HepG2 (cell line): ENCODE measurements around the gene PPP2R1B. TPM values are rescaled to one million over a fixed set of nuclear protein-coding genes. Genes with fewer than 3 reads are reported as not detected.

ENCODE experiments used
- ATAC-seq: fragments of 200-7000 bp; cut with Tn5 transposase; 3 replicates; pipeline ENCODE4 v1.9.1; 2020; ENCODE audit warnings: mild to moderate bottlenecking, moderate library complexity
- BruUV-seq: library from RNA; stranded (reverse); fragments of 400-500 nt; replicated peaks from 2 replicates; lab custom pipeline; 2021; lab: Mats Ljungman, UMichigan
- CTCF ChIA-PET: fragments of 300-600 bp; formaldehyde crosslinking; extraction: SDS; loops from one replicate; lab custom pipeline; 2021; ENCODE audit warnings: low total read pairs, inconsistent platforms, low intra/inter-chr PET ratio; lab: Yijun Ruan, JAX
- POLR2A ChIA-PET: fragments of 350-600 bp; sonication (Branson Sonifier 250); formaldehyde crosslinking; loops from one replicate; lab custom pipeline; 2020; ENCODE audit warnings: antibody characterized with exemption, inconsistent platforms; lab: Yijun Ruan, JAX
- DNase-seq: peaks from one replicate; pipeline ENCODE4 v3.0.0-alpha.2; 2015; ENCODE audit warnings: low spot score
- FAIRE-seq: peaks from 3 replicates; lab custom pipeline; 2011; peaks lifted over from hg19 to GRCh38; lab: Jason Lieb, UNC
- H2AFZ ChIP-seq: one replicate; pipeline ENCODE4 v1.6.1; 2011; ENCODE audit warnings: low read length, inconsistent platforms
- H3K27ac ChIP-seq: fragments of 300-600 bp; 3 replicates; pipeline ENCODE4 v1.8.0; 2011; ENCODE audit warnings: mixed run types, mild to moderate bottlenecking, mixed read lengths, low read length, inconsistent platforms; ENCODE audit not compliant: insufficient read depth; ENCODE audit errors: extremely low read length
- H3K27me3 ChIP-seq, 2 experiments: fragments of 200-600 bp in 1 of 2; 2 replicates in 1 of 2; 3 replicates in 1 of 2; pipeline versions ENCODE4 v1.6.0 to v1.8.0; 2011; ENCODE audit warnings: low read length in 2 of 2, mild to moderate bottlenecking in 2 of 2, moderate library complexity in 2 of 2, inconsistent platforms in 1 of 2; ENCODE audit not compliant: insufficient read depth in 2 of 2, control insufficient read depth in 1 of 2
- H3K36me3 ChIP-seq, 2 experiments: fragments of 200-600 bp in 1 of 2; replicated peaks in 1 of 2; 2 replicates in 1 of 2; 3 replicates in 1 of 2; pipeline versions ENCODE4 v1.5.1 to v1.8.0; 2011; ENCODE audit warnings: low read length in 2 of 2, inconsistent platforms in 1 of 2; ENCODE audit not compliant: insufficient read depth in 2 of 2, control insufficient read depth in 1 of 2
- H3K4me1 ChIP-seq: 2 replicates; pipeline ENCODE4 v1.5.1; 2012; ENCODE audit warnings: low read length, inconsistent platforms; ENCODE audit not compliant: insufficient read depth
- H3K4me2 ChIP-seq: 2 replicates; pipeline ENCODE4 v1.6.0; 2011; ENCODE audit warnings: low read depth, low read length, inconsistent platforms
- H3K4me3 ChIP-seq, 3 experiments: fragments of 200-600 bp in 1 of 3; sonication (generic), shearing (Covaris generic) in 1 of 3; replicated peaks in 1 of 3; 2 replicates each; pipeline ENCODE4 v1.5.1; 2011 to 2016; ENCODE audit warnings: low read length in 3 of 3, inconsistent platforms in 2 of 3, low read depth in 2 of 3, mild to moderate bottlenecking in 2 of 3, control low read depth in 1 of 3, mixed read lengths in 1 of 3; ENCODE audit not compliant: insufficient read depth in 1 of 3
- H3K79me2 ChIP-seq: one replicate; pipeline ENCODE4 v1.6.1; 2011; ENCODE audit warnings: low read length, inconsistent platforms; ENCODE audit not compliant: insufficient read depth
- H3K9ac ChIP-seq: 2 replicates; pipeline ENCODE4 v1.6.0; 2011; ENCODE audit warnings: mild to moderate bottlenecking, low read depth, low read length, inconsistent platforms; ENCODE audit not compliant: insufficient read depth
- H3K9me3 ChIP-seq: 2 replicates; pipeline ENCODE4 v1.5.1; 2012; ENCODE audit warnings: mild to moderate bottlenecking, low read length
- H4K20me1 ChIP-seq: 2 replicates; pipeline ENCODE4 v1.6.0; 2011; ENCODE audit warnings: inconsistent platforms, mild to moderate bottlenecking, low read length, moderate library complexity; ENCODE audit not compliant: insufficient read depth
- BRCA1 ChIP-seq: sonication (generic); formaldehyde crosslinking; IDR thresholded peaks from 2 replicates; pipeline ENCODE4 v1.4.0; 2020; ENCODE audit warnings: missing genetic modification reagents
- CENPT ChIP-seq: sonication (generic); formaldehyde crosslinking; IDR thresholded peaks from 2 replicates; pipeline ENCODE4 v1.8.0; 2022; ENCODE audit warnings: low read depth, mild to moderate bottlenecking, moderate library complexity, missing genetic modification reagents
- DMTF1 ChIP-seq: sonication (generic); formaldehyde crosslinking; IDR thresholded peaks from 2 replicates; pipeline ENCODE4 v1.4.0; 2020; ENCODE audit warnings: mild to moderate bottlenecking, missing genetic modification reagents
- EED ChIP-seq: sonication (generic); formaldehyde crosslinking; IDR thresholded peaks from 2 replicates; pipeline ENCODE4 v1.5.0; 2020; ENCODE audit warnings: mild to moderate bottlenecking, missing genetic modification reagents
- FOXC1 ChIP-seq: sonication (generic); formaldehyde crosslinking; IDR thresholded peaks from 2 replicates; pipeline ENCODE4 v1.8.0; 2022; ENCODE audit warnings: mild to moderate bottlenecking, missing genetic modification reagents, borderline replicate concordance
- KDM4B ChIP-seq: sonication (generic); formaldehyde crosslinking; IDR thresholded peaks from 2 replicates; pipeline ENCODE4 v1.4.0; 2020; ENCODE audit warnings: missing genetic modification reagents
- PHF8 ChIP-seq: sonication (generic); formaldehyde crosslinking; IDR thresholded peaks from 2 replicates; pipeline ENCODE4 v1.5.0; 2020; ENCODE audit warnings: missing genetic modification reagents
- PLRG1 ChIP-seq: fragments of 450-650 bp; conservative IDR thresholded peaks from 2 replicates; pipeline ENCODE4 v1.6.1; 2016
- SNAPC2 ChIP-seq: sonication (generic); formaldehyde crosslinking; IDR thresholded peaks from 2 replicates; pipeline ENCODE4 v1.8.1; 2022; ENCODE audit warnings: mild to moderate bottlenecking, missing genetic modification reagents
- SRY ChIP-seq: sonication (generic); formaldehyde crosslinking; IDR thresholded peaks from 2 replicates; pipeline ENCODE4 v1.8.0; 2022; ENCODE audit warnings: mild to moderate bottlenecking, missing genetic modification reagents
- WIZ ChIP-seq: sonication (generic); formaldehyde crosslinking; IDR thresholded peaks from 2 replicates; pipeline ENCODE4 v1.5.1; 2020; ENCODE audit warnings: mild to moderate bottlenecking, missing genetic modification reagents
- XBP1 ChIP-seq: sonication (generic); formaldehyde crosslinking; IDR thresholded peaks from 2 replicates; pipeline ENCODE4 v1.5.0; 2020; ENCODE audit warnings: missing genetic modification reagents
- ZBTB14 ChIP-seq: sonication (generic); formaldehyde crosslinking; IDR thresholded peaks from 2 replicates; pipeline ENCODE4 v1.4.0; 2020; ENCODE audit warnings: missing genetic modification reagents
- ZBTB20 ChIP-seq: sonication (generic); formaldehyde crosslinking; IDR thresholded peaks from 2 replicates; pipeline ENCODE4 v1.8.1; 2023; ENCODE audit warnings: missing genetic modification reagents, low read depth, mild to moderate bottlenecking, borderline replicate concordance
- ZNF317 ChIP-seq: sonication (generic); formaldehyde crosslinking; IDR thresholded peaks from 2 replicates; pipeline ENCODE4 v1.5.0; 2020; ENCODE audit warnings: mild to moderate bottlenecking, missing genetic modification reagents
- ZNF567 ChIP-seq: sonication (generic); formaldehyde crosslinking; IDR thresholded peaks from 2 replicates; pipeline ENCODE4 v1.8.1; 2023; ENCODE audit warnings: mild to moderate bottlenecking, missing genetic modification reagents, borderline replicate concordance
- ZNF766 ChIP-seq: sonication (generic); formaldehyde crosslinking; IDR thresholded peaks from 2 replicates; pipeline ENCODE4 v1.5.0; 2020; ENCODE audit warnings: missing genetic modification reagents, borderline replicate concordance
- WGBS: methylation state at CpG from one replicate; pipeline ENCODE4 v1.1.6; 2017; ENCODE audit warnings: low lambda C conversion rate; 5-methylcytosine and 5-hydroxymethylcytosine counted together
- in situ Hi-C: cut with HindIII; loops from 2 replicates; pipeline ENCODE4 v1.10.0; 2017; ENCODE audit warnings: low pct_unique_long_range_greater_than_20kb; ENCODE audit not compliant: extremely low pct_ligation_motif_present
- intact Hi-C: fragments of 100-400 bp; cut with micrococcal nuclease; formaldehyde crosslinking; loops from one replicate; pipeline ENCODE4 v1.10.0; 2022; ENCODE audit not compliant: unreplicated experiment
- polyA plus RNA-seq, 8 experiments: library from polyadenylated mRNA; depleted of rRNA in 3 of 8; stranded (reverse) in 7 of 8; unstranded in 1 of 8; fragments of >200 nt; fragmentation: Illumina TruSeq in 4 of 8; extraction: Trizol in 4 of 8; gene quantifications; 2 replicates each; pipeline versions ENCODE4 v1.2.1 to v1.2.3, GENCODE V29; 2011 to 2016; ENCODE audit warnings: low read depth in 4 of 8, missing spikeins in 1 of 8, mixed read lengths in 1 of 8; ENCODE audit not compliant: insufficient read depth in 1 of 8
- total RNA-seq, 5 experiments: library from RNA; depleted of rRNA; stranded (reverse); fragments of >200 nt; fragmentation: Illumina TruSeq; extraction: Trizol; gene quantifications; 2 replicates each; pipeline ENCODE4 v1.2.3, GENCODE V29; 2016; ENCODE audit warnings: low read depth in 1 of 5

Gene PPP2R1B
- total and polyA plus RNA-seq, 2 of the 13 experiments (the other 11 are each of a cell fraction or from before 2014, with no cell fraction given) = 22.1 to 56.8 TPM

- Histone ChIP-seq H3K4me1 (peaks cover 6% of the 10 kb centered on the region), H3K4me2 (no peak overlapping the region), H4K20me1 (no peaks in the 10 kb centered on the region), H3K9ac (no peak overlapping the region), H2AFZ (no peak overlapping the region), H3K9me3 (no peaks in the 10 kb centered on the region), H3K36me3 (peaks cover 11 to 75% of the 10 kb centered on the region in 2 experiments), H3K4me3 (no peak overlapping the region), H3K79me2 (no peaks in the 10 kb centered on the region), H3K27me3 (no peaks in the 10 kb centered on the region), H3K27ac (no peak overlapping the region)
- DNase-seq = no peak
- WGBS = 98% methylated on average over 2 of the region's 2 CpGs
- no peak for ATAC-seq
- POLR2A ChIA-PET = no interaction called here
- no peak for FAIRE-seq
- intact Hi-C loops = no loop called here
- BruUV-seq = no TSS peak
- TF ChIP-seq ZNF766 (CRISPR knock-in tag) (no peak), FOXC1 (CRISPR knock-in tag) (no peak), CENPT (CRISPR knock-in tag) (no peak), ZBTB14 (CRISPR knock-in tag) (no peak), ZNF567 (CRISPR knock-in tag) (no peak), KDM4B (CRISPR knock-in tag) (no peak), ZBTB20 (no peak), SNAPC2 (CRISPR knock-in tag) (no peak), PLRG1 (no peak), DMTF1 (CRISPR knock-in tag) (no peak), BRCA1 (CRISPR knock-in tag) (no peak), ZNF317 (no peak), XBP1 (CRISPR knock-in tag) (no peak), WIZ (no peak), SRY (CRISPR knock-in tag) (no peak), PHF8 (CRISPR knock-in tag) (no peak), EED (CRISPR knock-in tag) (no peak)
- CTCF ChIA-PET = no interaction called here
- in situ Hi-C loops = no loop called here
Measured at GRCh38 chr11:111743700-111744099, 22.5 kb downstream of the PPP2R1B start.
